Left colon (tissue), 2 donors: Measurements from ENCODE around the gene FYN. TPM values are rescaled to one million over a fixed set of nuclear protein-coding genes. Genes with fewer than 3 reads are reported as not detected.
"Not testable (repeated sequence)": the region's sequence is repeated elsewhere in the genome, so short reads cannot be mapped to it uniquely, and the experiment has no call there.

ENCODE experiments used
- ATAC-seq: fragments of 200-7000 bp; cut with Tn5 transposase; one replicate; pipeline ENCODE4 v1.9.1; 2020; ENCODE audit warnings: mild to moderate bottlenecking, moderate library complexity
- DNase-seq, 2 donors: peaks; one replicate each; pipeline ENCODE4 v3.0.0-alpha.2; 2020
- intact Hi-C, 2 donors: fragments of 100-400 bp; cut with DNase I in 1 of 2; cut with micrococcal nuclease in 1 of 2; formaldehyde crosslinking; loops; one replicate each; pipeline versions ENCODE4 v1.11.2 to v1.14.0; 2022; cut with DNase I, micrococcal nuclease
- total RNA-seq, 2 donors: library from RNA; stranded (reverse); fragmentation: NEBNext Ultra II Directional; extraction: Animal tissue kit (Norgen Biotek cat#: 25700); gene quantifications; one replicate each; pipeline ENCODE4 v1.2.1, GENCODE V29; 2021
- donor health status: DM: no; HTN: no; CAD: no.
- donor health status: DM: yes; HTN: yes; CAD: no.

FYN gene
- total RNA-seq, 2 donors from 2014 or later = 16.0 to 23.8 TPM

GRCh38 chr6:111800259-111800765 lies 72.9 kb downstream of the FYN start:
- ATAC-seq = no peak
- no peak for DNase-seq
- intact Hi-C loops = no loop called here

- intact Hi-C loops = no loop called here
- ATAC-seq (no peak), DNase-seq (no peak)
Measured at GRCh38 chr6:111799576-111800258, 73.5 kb downstream of the FYN start.

- no peak for ATAC-seq
- intact Hi-C loops = no loop called here
- DNase-seq = no peak
Measured at GRCh38 chr6:111798281-111798725, 74.9 kb downstream of the FYN start.

- no peak for ATAC-seq
- no peak for DNase-seq
- intact Hi-C loops = no loop called here
Measured at GRCh38 chr6:111796310-111796918, 76.8 kb downstream of the FYN start.

GRCh38 chr6:111795558-111795957 lies 77.7 kb downstream of the FYN start:
- intact Hi-C loops = no loop called here
- ATAC-seq (no peak), DNase-seq (no peak)

- ATAC-seq = no peak
- no peak for DNase-seq
- intact Hi-C loops = no loop called here
Measured at GRCh38 chr6:111794727-111795452, 78.4 kb downstream of the FYN start.

DNA sequence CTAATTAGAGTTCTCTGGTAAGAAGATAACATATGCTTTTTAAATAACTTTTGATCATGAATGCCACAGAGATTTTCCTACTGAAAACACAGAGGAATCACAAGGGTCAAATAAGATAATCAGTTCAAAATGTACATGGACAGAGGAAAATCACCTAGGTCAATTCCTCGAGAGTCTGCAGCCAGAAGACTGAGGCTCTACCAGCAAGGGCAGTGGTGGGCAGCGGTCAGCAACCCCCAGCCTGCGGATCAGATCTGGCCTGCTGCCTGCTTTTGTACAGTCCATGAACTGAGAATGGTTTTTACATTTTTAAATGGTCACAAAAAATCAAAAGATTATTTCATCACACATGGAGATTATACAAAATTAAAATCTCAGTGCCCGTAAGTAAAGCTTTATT lies 79.0 kb downstream of the FYN start:
- no peak for DNase-seq
- no peak for ATAC-seq
- intact Hi-C loops = no loop called here

- ATAC-seq = peak; percentile 22
- peak in 1 of 2 donors; percentile 16 for DNase-seq
- intact Hi-C loops = no loop called here
Measured at GRCh38 chr6:111793711-111794111, 79.5 kb downstream of the FYN start.

GRCh38 chr6:111792914-111793700 lies 80.1 kb downstream of the FYN start:
- ATAC-seq (no peak), DNase-seq (no peak)
- intact Hi-C loops = no loop called here

DNA sequence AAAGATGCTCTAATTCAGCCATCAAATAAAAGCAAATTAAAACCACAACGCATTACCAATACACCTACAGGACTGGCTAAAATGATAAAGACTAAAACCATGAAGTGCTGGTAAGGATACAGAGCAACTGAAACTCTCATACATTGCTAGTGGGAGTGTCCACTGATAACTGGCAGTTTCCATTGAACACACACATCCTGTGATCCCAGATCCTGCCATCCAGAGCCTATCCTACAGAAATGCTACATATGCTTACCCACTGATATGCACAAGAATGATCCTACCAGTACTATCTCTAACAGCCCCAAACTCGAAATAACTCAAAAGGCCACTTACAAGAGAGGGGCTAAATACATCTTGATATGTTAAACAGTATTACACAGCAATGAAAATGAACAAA lies 81.0 kb downstream of the FYN start:
- DNase-seq (no peak), ATAC-seq (no peak)
- intact Hi-C loops = no loop called here

DNA sequence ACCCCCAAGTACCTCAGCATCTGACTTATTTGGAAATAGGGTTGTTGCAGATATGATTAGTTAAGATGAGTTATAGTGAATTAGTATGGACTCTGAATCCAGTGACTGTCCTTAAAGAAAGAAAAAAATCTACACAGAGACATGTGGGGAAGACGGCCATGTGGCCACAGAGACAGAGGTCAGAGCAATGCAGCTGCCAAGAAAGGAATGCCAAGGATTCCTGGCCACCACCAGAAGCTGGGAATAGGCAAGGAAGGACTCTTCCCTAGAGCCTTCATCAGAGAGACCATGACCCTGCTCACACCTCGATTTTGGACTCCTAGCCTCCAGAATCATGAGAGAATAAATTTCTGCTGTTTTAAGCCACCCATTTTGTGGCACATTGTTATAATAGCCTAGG lies 81.8 kb downstream of the FYN start:
- no peak for ATAC-seq
- intact Hi-C loops = no loop called here
- no peak for DNase-seq

DNA sequence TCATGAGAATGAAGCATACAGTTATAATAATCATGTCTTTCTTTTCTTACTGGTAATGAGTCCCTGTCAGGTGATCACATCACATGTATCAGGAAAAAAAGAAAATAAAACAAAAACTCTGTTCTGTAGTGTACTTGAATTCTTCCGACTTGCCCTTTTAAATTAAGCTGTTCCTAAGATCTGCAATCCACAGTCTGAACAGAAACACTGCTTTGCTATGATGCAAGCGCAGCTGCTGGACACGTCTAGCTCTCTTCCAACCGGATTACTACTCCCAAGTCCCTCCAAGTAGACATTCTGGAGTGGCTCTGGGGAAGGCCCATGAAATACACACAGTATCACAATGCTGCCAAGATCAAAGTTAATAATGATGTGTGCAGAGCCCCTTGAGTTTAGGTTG lies 83.7 kb downstream of the FYN start:
- intact Hi-C loops = no loop called here
- DNase-seq (no peak), ATAC-seq (no peak)

GRCh38 chr6:111788379-111789276 lies 84.6 kb downstream of the FYN start:
- intact Hi-C loops = no loop called here
- no peak for ATAC-seq

DNA sequence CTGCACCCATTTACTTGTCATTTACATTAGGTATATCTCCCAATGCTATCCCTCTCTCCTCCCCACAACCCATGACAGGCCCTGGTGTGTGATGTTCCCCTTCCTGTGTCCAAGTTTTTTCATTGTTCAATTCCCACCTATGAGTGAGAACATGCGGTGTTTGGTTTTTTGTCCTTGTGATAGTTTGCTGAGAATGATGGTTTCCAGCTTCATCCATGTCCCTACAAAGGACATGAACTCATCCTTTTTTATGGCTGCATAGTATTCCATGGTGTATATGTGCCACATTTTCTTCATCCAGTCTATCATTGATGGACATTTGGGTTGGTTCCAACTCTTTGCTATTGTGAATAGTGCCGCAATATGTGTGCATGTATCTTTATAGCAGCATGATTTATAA lies 87.1 kb downstream of the FYN start:
- ATAC-seq, DNase-seq, intact Hi-C loops: not testable (repeated sequence)

More at GRCh38 chr6:111788379-111789276, 84.6 kb downstream of the FYN start:
- no peak for DNase-seq

- no peak for DNase-seq
- intact Hi-C loops = no loop called here
- ATAC-seq = no peak
Measured at GRCh38 chr6:111784433-111784832, 88.8 kb downstream of the FYN start.

DNA sequence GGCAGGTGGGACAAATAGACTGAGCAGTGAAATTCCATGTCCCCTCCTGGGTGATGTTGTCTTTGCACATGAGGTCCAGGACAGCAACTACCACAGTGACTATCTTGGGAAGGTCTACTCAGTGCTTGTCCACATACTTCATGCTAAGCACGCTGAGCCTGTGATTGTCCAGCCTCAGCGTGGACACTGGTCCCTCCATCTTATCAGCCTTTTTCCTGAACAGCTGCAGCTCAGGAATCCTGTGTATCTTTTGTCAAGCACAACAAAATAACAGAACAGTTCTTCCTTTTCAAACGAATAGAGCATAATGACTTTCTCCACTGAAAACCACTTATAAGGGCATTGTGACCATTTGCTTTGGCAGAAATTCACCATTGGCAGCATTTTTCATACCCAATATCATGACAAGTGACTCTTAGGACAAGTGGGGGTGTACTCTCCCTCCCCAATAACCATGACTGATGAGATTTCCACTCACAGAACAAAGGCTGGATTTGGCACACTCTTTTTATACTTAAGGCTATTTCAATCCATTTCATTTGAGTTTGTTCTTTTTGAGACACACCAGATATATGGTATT lies 90.3 kb downstream of the FYN start:
- DNase-seq (no peak), ATAC-seq (no peak)
- intact Hi-C loops = no loop called here

- ATAC-seq (no peak), DNase-seq (no peak)
- intact Hi-C loops = no loop called here
Measured at GRCh38 chr6:111782192-111782809, 91.0 kb downstream of the FYN start.
